GM23338 (cell line): ENCODE data around the gene ELOVL6. TPM values are rescaled to one million over a fixed set of nuclear protein-coding genes. Genes with fewer than 3 reads are reported as not detected.

ENCODE experiments used
- ATAC-seq: fragments of 200-7000 bp; cut with Tn5 transposase; 3 replicates; pipeline ENCODE4 v1.9.1; 2020
- DNase-seq: peaks from one replicate; pipeline ENCODE4 v3.0.0-alpha.2; 2015; ENCODE audit warnings: low spot score
- H2AFZ ChIP-seq: fragments of 200-600 bp; sonication (generic); 2 replicates; pipeline ENCODE4 v1.8.0; 2016; ENCODE audit warnings: antibody characterized with exemption, mild to moderate bottlenecking, moderate library complexity
- H3F3A ChIP-seq: fragments of 200-600 bp; sonication (generic); replicated peaks from 2 replicates; pipeline ENCODE4 v1.8.0; 2017; ENCODE audit warnings: antibody characterized with exemption, mixed run types, low read depth
- H3K27ac ChIP-seq: fragments of 200-600 bp; sonication (generic); 2 replicates; pipeline ENCODE4 v1.6.1; 2016; ENCODE audit warnings: low read depth
- H3K27me3 ChIP-seq: fragments of 200-600 bp; sonication (generic); 2 replicates; pipeline ENCODE4 v1.8.0; 2016; ENCODE audit warnings: mild to moderate bottlenecking, mixed run types, moderate library complexity; ENCODE audit not compliant: insufficient read depth
- H3K36me3 ChIP-seq: fragments of 200-600 bp; sonication (generic); 2 replicates; pipeline ENCODE4 v1.8.0; 2016; ENCODE audit warnings: mild to moderate bottlenecking; ENCODE audit not compliant: insufficient read depth
- H3K4me1 ChIP-seq: fragments of 200-600 bp; sonication (generic); 2 replicates; pipeline ENCODE4 v1.8.0; 2016; ENCODE audit warnings: mild to moderate bottlenecking, moderate library complexity; ENCODE audit not compliant: insufficient read depth
- H3K4me2 ChIP-seq: fragments of 200-600 bp; sonication (generic); 2 replicates; pipeline ENCODE4 v1.7.1; 2017; ENCODE audit warnings: mixed run types
- H3K4me3 ChIP-seq: fragments of 200-600 bp; sonication (generic); 2 replicates; pipeline ENCODE4 v1.6.1; 2016; ENCODE audit warnings: mixed run types
- H3K79me2 ChIP-seq: fragments of 200-600 bp; sonication (generic); replicated peaks from 2 replicates; pipeline ENCODE4 v1.8.0; 2017; ENCODE audit warnings: mild to moderate bottlenecking; ENCODE audit not compliant: insufficient read depth
- H3K9me2 ChIP-seq: fragments of 200-600 bp; sonication (generic); 2 replicates; pipeline ENCODE4 v1.8.0; 2017; ENCODE audit not compliant: insufficient read depth
- H4K20me1 ChIP-seq: fragments of 200-600 bp; sonication (generic); replicated peaks from 2 replicates; pipeline ENCODE4 v1.8.0; 2017; ENCODE audit warnings: mild to moderate bottlenecking; ENCODE audit not compliant: insufficient read depth
- H3K27ac Mint-ChIP-seq: 2 replicates; pipeline ENCODE4 v1.8.0; 2020; ENCODE audit warnings: inconsistent platforms, mild to moderate bottlenecking, moderate library complexity, mixed read lengths
- H3K27me3 Mint-ChIP-seq: 3 replicates; pipeline ENCODE4 v1.8.0; 2022; ENCODE audit warnings: low read depth, mild to moderate bottlenecking, moderate library complexity, mixed read lengths, inconsistent platforms; ENCODE audit not compliant: insufficient read depth, poor library complexity
- H3K36me3 Mint-ChIP-seq: 3 replicates; pipeline ENCODE4 v1.8.0; 2021; ENCODE audit warnings: low read depth, mild to moderate bottlenecking, inconsistent platforms, moderate library complexity, mixed read lengths
- H3K4me1 Mint-ChIP-seq: 3 replicates; pipeline ENCODE4 v1.8.0; 2020; ENCODE audit warnings: mild to moderate bottlenecking, inconsistent platforms, mixed read lengths
- H3K4me3 Mint-ChIP-seq: 3 replicates; pipeline ENCODE4 v1.8.0; 2021; ENCODE audit warnings: moderate library complexity, mild to moderate bottlenecking, inconsistent platforms, mixed read lengths
- H3K9me3 Mint-ChIP-seq: 3 replicates; pipeline ENCODE4 v1.8.0; 2020; ENCODE audit warnings: moderate library complexity, mild to moderate bottlenecking, inconsistent platforms, mixed read lengths
- CREB1 ChIP-seq: fragments of 250-450 bp; sonication (Bioruptor Pico); IDR thresholded peaks from 2 replicates; pipeline ENCODE4 v1.5.0; 2020; ENCODE audit warnings: low read depth, mild to moderate bottlenecking, moderate library complexity
- EZH2phosphoT487 ChIP-seq: fragments of 200-600 bp; sonication (generic); IDR thresholded peaks from one replicate; pipeline ENCODE4 v1.8.1; 2018; ENCODE audit warnings: antibody characterized with exemption; ENCODE audit not compliant: unreplicated experiment
- NANOG ChIP-seq: IDR thresholded peaks from 2 replicates; pipeline ENCODE4 v1.6.1; 2016; ENCODE audit warnings: antibody characterized with exemption, borderline replicate concordance
- POLR2AphosphoS5 ChIP-seq: IDR thresholded peaks from 2 replicates; pipeline ENCODE4 v1.6.1; 2016; ENCODE audit warnings: antibody characterized with exemption, low read depth
- STAT1 ChIP-seq: IDR thresholded peaks from one replicate; pipeline ENCODE4 v1.6.1; 2016; ENCODE audit warnings: antibody characterized with exemption; ENCODE audit not compliant: unreplicated experiment
- ZNF331 ChIP-seq: fragments of 250-450 bp; sonication (Bioruptor Pico); IDR thresholded peaks from 2 replicates; pipeline ENCODE4 v1.5.0; 2020; ENCODE audit warnings: low read depth, mild to moderate bottlenecking, moderate library complexity
- polyA plus RNA-seq: library from polyadenylated mRNA; unstranded; fragments of >200 nt; fragmentation: Nextera tagmentation; extraction: Ambion mirVana; gene quantifications from 2 replicates; pipeline ENCODE4 v1.2.1, GENCODE V29; 2016
- total RNA-seq: library from RNA; depleted of rRNA; stranded (reverse); fragments of >200 nt; shearing (Covaris generic); gene quantifications from 2 replicates; pipeline ENCODE4 v1.2.3, GENCODE V29; 2014
- TF ChIP-seq, protein P1 (sequence below): fragments of 250-450 bp; sonication (Bioruptor Pico); IDR thresholded peaks from 2 replicates; pipeline ENCODE4 v1.5.0; 2020; ENCODE audit warnings: mild to moderate bottlenecking, moderate library complexity

ELOVL6 gene
- total and polyA plus RNA-seq, 2 experiments from 2014 or later, result 82.7 to 89.5 TPM

DNA sequence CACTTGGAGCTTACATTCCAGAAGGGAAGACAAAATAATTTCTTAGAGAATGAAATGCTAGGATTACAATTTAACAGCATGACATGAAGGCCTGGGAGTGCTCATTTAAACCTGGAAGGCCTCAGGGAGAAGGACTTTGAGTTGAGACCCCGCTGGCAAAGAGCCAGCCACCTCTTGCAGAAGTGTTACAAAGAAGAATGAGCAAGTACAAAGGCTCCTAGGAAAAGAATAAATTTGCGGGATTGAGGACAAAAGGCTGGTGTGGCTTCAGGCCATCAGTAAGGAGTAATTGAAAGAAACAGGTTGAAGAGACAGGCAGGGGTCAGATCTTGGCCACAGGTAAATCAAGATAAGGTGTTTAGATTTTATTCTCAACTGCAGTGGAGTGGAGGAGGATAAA lies 3.1 kb upstream of the ELOVL6 start (continued):
- TF ChIP-seq, protein P1, sequence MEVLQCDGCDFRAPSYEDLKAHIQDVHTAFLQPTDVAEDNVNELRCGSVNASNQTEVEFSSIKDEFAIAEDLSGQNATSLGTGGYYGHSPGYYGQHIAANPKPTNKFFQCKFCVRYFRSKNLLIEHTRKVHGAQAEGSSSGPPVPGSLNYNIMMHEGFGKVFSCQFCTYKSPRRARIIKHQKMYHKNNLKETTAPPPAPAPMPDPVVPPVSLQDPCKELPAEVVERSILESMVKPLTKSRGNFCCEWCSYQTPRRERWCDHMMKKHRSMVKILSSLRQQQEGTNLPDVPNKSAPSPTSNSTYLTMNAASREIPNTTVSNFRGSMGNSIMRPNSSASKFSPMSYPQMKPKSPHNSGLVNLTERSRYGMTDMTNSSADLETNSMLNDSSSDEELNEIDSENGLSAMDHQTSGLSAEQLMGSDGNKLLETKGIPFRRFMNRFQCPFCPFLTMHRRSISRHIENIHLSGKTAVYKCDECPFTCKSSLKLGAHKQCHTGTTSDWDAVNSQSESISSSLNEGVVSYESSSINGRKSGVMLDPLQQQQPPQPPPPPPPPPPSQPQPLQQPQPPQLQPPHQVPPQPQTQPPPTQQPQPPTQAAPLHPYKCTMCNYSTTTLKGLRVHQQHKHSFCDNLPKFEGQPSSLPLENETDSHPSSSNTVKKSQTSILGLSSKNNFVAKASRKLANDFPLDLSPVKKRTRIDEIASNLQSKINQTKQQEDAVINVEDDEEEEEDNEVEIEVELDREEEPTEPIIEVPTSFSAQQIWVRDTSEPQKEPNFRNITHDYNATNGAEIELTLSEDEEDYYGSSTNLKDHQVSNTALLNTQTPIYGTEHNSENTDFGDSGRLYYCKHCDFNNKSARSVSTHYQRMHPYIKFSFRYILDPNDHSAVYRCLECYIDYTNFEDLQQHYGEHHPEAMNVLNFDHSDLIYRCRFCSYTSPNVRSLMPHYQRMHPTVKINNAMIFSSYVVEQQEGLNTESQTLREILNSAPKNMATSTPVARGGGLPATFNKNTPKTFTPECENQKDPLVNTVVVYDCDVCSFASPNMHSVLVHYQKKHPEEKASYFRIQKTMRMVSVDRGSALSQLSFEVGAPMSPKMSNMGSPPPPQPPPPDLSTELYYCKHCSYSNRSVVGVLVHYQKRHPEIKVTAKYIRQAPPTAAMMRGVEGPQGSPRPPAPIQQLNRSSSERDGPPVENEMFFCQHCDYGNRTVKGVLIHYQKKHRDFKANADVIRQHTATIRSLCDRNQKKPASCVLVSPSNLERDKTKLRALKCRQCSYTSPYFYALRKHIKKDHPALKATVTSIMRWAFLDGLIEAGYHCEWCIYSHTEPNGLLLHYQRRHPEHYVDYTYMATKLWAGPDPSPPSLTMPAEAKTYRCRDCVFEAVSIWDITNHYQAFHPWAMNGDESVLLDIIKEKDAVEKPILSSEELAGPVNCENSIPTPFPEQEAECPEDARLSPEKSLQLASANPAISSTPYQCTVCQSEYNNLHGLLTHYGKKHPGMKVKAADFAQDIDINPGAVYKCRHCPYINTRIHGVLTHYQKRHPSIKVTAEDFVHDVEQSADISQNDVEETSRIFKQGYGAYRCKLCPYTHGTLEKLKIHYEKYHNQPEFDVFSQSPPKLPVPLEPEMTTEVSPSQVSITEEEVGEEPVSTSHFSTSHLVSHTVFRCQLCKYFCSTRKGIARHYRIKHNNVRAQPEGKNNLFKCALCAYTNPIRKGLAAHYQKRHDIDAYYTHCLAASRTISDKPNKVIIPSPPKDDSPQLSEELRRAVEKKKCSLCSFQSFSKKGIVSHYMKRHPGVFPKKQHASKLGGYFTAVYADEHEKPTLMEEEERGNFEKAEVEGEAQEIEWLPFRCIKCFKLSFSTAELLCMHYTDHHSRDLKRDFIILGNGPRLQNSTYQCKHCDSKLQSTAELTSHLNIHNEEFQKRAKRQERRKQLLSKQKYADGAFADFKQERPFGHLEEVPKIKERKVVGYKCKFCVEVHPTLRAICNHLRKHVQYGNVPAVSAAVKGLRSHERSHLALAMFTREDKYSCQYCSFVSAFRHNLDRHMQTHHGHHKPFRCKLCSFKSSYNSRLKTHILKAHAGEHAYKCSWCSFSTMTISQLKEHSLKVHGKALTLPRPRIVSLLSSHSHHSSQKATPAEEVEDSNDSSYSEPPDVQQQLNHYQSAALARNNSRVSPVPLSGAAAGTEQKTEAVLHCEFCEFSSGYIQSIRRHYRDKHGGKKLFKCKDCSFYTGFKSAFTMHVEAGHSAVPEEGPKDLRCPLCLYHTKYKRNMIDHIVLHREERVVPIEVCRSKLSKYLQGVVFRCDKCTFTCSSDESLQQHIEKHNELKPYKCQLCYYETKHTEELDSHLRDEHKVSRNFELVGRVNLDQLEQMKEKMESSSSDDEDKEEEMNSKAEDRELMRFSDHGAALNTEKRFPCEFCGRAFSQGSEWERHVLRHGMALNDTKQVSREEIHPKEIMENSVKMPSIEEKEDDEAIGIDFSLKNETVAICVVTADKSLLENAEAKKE (CRISPR knock-in tag), result no peak
- no peak for TF ChIP-seq EZH2phosphoT487
- no peak for TF ChIP-seq POLR2AphosphoS5
- no peak for TF ChIP-seq NANOG
- TF ChIP-seq STAT1, result no peak
- TF ChIP-seq ZNF331, result no peak

DNA sequence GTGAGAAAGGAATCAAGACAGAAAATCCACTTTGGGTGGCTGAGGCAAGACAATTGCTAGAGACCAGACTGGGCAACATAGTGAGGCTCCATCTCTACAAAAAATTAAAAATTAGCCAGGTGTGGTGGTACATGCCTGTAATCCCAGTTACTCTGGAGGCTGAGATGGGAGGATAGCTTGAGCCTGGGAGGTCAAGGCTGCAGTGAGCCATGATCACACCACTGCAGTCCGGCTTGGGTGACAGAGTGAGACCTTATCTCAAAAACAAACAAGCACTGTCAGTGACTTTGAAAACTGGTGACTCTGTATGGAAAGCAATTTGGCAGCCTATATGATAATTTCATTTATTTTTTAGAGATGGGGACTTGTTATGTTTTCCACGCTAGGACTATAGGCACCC lies 2.3 kb upstream of the ELOVL6 start:
- H3K36me3 ChIP-seq, result no peaks in the 10 kb centered on the region
- TF ChIP-seq CREB1 (CRISPR knock-in tag), result no peak
- no peak for DNase-seq
- peaks cover 24% of the 10 kb centered on the region for H3K79me2 ChIP-seq
- Mint-ChIP-seq H3K4me3 (no peak overlapping the region), H3K27ac (no peak overlapping the region), H3K4me1 (peaks cover 19% of the 10 kb centered on the region), H3K27me3 (peaks cover 12% of the 10 kb centered on the region), H3K36me3 (peaks cover 8% of the 10 kb centered on the region), H3K9me3 (peaks cover 2% of the 10 kb centered on the region; the same call in 2 of the 3 replicates)
- no peak overlapping the region for H3K4me2 ChIP-seq
- no peaks in the 10 kb centered on the region for H4K20me1 ChIP-seq
- no peaks in the 10 kb centered on the region for H3K27me3 ChIP-seq
- H3K27ac ChIP-seq, result no peak overlapping the region
- H3F3A ChIP-seq, result 0 out of 2 replicates have a peak, but pooled peaks cover 10% of the 10 kb centered on the region
- H3K9me2 ChIP-seq, result peaks cover 2% of the 10 kb centered on the region; the same call in 1 of the 2 replicates
- no peak overlapping the region for H3K4me3 ChIP-seq
- no peak overlapping the region for H2AFZ ChIP-seq
- no peak for ATAC-seq
- peaks cover 18% of the 10 kb centered on the region for H3K4me1 ChIP-seq
